ENCODE measurements around the gene TEKT3.

GRCh38 chr17:15341385-15341849 lies at the start of gene TEKT3:
- no peak for TF ChIP-seq EZH2 (IDR thresholded peaks at IDR 0.05; ENCODE audit: borderline replicate concordance, low read depth, low read length, poor library complexity, severe bottlenecking)
- TF ChIP-seq CTCF (conservative IDR thresholded peaks at IDR 0.05; ENCODE audit: low read depth, low read length): no peak

All from A673 (cell line).